Muscle layer of duodenum (tissue), 2 donors: ENCODE data around the gene AFAP1L1.

Source experiments
- H3K27ac ChIP-seq: one replicate; pipeline ENCODE4 v1.7.0; 2013; ENCODE audit warnings: mild to moderate bottlenecking, low read length
- H3K27me3 ChIP-seq: one replicate; pipeline ENCODE4 v1.7.0; 2013; ENCODE audit warnings: low read depth, mild to moderate bottlenecking, control low read depth, low read length
- H3K36me3 ChIP-seq, 2 donors: one replicate each; pipeline ENCODE4 v1.7.0; 2013; ENCODE audit warnings: low read length in 2 of 2, control low read depth in 1 of 2, mild to moderate bottlenecking in 1 of 2; ENCODE audit not compliant: insufficient read depth in 2 of 2, control insufficient read depth in 1 of 2
- H3K4me1 ChIP-seq, 2 donors: one replicate each; pipeline ENCODE4 v1.7.0; 2013; ENCODE audit warnings: low read length in 2 of 2, mild to moderate bottlenecking in 2 of 2, control low read depth in 1 of 2, moderate library complexity in 1 of 2; ENCODE audit not compliant: insufficient read depth in 2 of 2, control insufficient read depth in 1 of 2
- H3K4me3 ChIP-seq, 2 donors: one replicate each; pipeline ENCODE4 v1.7.0; 2013; ENCODE audit warnings: low read length in 2 of 2, low read depth in 1 of 2, mild to moderate bottlenecking in 1 of 2
- H3K9me3 ChIP-seq, 2 donors: one replicate each; pipeline ENCODE4 v1.7.0; 2013; ENCODE audit warnings: low read length in 2 of 2, control low read depth in 1 of 2, mild to moderate bottlenecking in 1 of 2; ENCODE audit not compliant: control insufficient read depth in 1 of 2
- donor health status: healthy.

AFAP1L1 gene

DNA sequence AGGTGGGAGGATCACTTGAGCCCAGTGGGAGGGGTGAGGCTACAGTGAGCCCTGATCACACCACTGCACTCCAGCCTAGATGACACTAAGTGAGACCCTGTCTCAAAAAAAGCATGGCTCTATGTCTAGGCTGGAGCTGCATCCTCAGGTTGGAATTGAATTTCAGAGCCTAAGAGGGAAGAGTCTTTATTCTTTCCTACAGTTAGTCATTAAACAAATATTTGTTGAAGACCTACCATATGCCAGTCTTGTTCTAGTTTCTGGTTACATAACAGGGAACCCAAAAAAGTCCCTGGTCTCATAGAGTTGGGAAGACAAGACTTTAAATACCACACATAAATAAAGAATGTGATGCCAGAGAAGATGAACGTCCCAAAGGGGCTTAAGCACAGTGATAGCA lies 66.7 kb downstream of the AFAP1L1 start:
- Histone ChIP-seq H3K4me1 (no peaks in the 10 kb centered on the region), H3K36me3 (no peaks in the 10 kb centered on the region), H3K9me3 (no peaks in the 10 kb centered on the region), H3K27ac (no peak overlapping the region), H3K27me3 (no peaks in the 10 kb centered on the region), H3K4me3 (no peak overlapping the region)

- H3K27me3 ChIP-seq = no peaks in the 10 kb centered on the region
- H3K36me3 ChIP-seq = peaks cover 0 to 5% of the 10 kb centered on the region in 2 donors
- no peaks in the 10 kb centered on the region for H3K9me3 ChIP-seq
- H3K27ac ChIP-seq = no peak overlapping the region
- peaks cover 0 to 3% of the 10 kb centered on the region in 2 donors for H3K4me1 ChIP-seq
- H3K4me3 ChIP-seq = no peak overlapping the region
Measured at GRCh38 chr5:149340920-149341319, 69.3 kb downstream of the AFAP1L1 start.

DNA sequence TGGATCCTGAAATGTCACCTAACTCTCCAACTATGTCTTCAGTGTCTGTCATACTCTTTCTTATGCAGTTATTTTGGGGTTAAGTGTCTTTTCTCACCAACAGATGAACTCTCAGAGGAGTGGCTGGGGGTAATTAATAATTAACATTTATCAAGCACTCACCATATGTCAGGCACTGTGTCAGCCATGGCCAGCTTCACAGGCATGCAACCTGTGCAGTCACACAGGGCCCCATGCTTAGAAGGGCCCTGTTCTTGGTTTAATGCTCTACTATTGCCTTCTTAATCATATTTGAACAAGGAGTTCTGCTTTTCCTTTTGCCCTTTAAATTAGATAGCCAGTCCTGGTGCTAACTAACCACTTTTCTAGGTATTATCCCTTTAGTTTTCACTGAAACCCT lies 70.2 kb downstream of the AFAP1L1 start:
- peaks cover 0 to 5% of the 10 kb centered on the region in 2 donors for H3K36me3 ChIP-seq
- H3K27ac ChIP-seq = no peak overlapping the region
- H3K4me1 ChIP-seq = peaks cover 0 to 8% of the 10 kb centered on the region in 2 donors
- H3K9me3 ChIP-seq = no peaks in the 10 kb centered on the region
- H3K4me3 ChIP-seq = no peak overlapping the region
- no peaks in the 10 kb centered on the region for H3K27me3 ChIP-seq

GRCh38 chr5:149344151-149344550 lies 72.5 kb downstream of the AFAP1L1 start:
- H3K36me3 ChIP-seq = peaks cover 11 to 20% of the 10 kb centered on the region in 2 donors
- peaks cover 0 to 13% of the 10 kb centered on the region in 2 donors for H3K4me1 ChIP-seq
- no peaks in the 10 kb centered on the region for H3K9me3 ChIP-seq
- H3K4me3 ChIP-seq = peak overlapping the region in 1 of 2 donors; percentile 88
- no peaks in the 10 kb centered on the region for H3K27me3 ChIP-seq
- no peak overlapping the region for H3K27ac ChIP-seq

- no peaks in the 10 kb centered on the region for H3K9me3 ChIP-seq
- H3K27me3 ChIP-seq = no peaks in the 10 kb centered on the region
- H3K36me3 ChIP-seq = peaks cover 19 to 32% of the 10 kb centered on the region in 2 donors
- H3K27ac ChIP-seq = peak within 1 kb of the TSS; percentile 86
- peak within 1 kb of the TSS; percentile 88 to 97 for H3K4me3 ChIP-seq
- peaks cover 0 to 13% of the 10 kb centered on the region in 2 donors for H3K4me1 ChIP-seq
Measured at GRCh38 chr5:149345147-149345891, 73.7 kb downstream of the AFAP1L1 start, which contains the start of gene GRPEL2. TSS of gene GRPEL2 (plus strand) at chr5:149345499. CDS start at chr5:149345540, 41 bp downstream.

- Histone ChIP-seq H3K27me3 (no peaks in the 10 kb centered on the region), H3K27ac (peak overlapping the region; percentile 86), H3K9me3 (no peaks in the 10 kb centered on the region)
Measured at GRCh38 chr5:149345892-149346222, 74.2 kb downstream of the AFAP1L1 start.

GRCh38 chr5:149348518-149348917 lies 76.9 kb downstream of the AFAP1L1 start:
- Histone ChIP-seq H3K4me3 (no peak overlapping the region), H3K36me3 (peaks cover 41 to 46% of the 10 kb centered on the region in 2 donors), H3K27me3 (no peaks in the 10 kb centered on the region), H3K4me1 (peaks cover 0 to 13% of the 10 kb centered on the region in 2 donors), H3K9me3 (no peaks in the 10 kb centered on the region), H3K27ac (no peak overlapping the region)

More at GRCh38 chr5:149345892-149346222, 74.2 kb downstream of the AFAP1L1 start:
- Histone ChIP-seq H3K4me1 (peaks cover 0 to 13% of the 10 kb centered on the region in 2 donors), H3K36me3 (peaks cover 24 to 37% of the 10 kb centered on the region in 2 donors), H3K4me3 (peak overlapping the region; percentile 88 to 97)

GRCh38 chr5:149349382-149349781 lies 77.7 kb downstream of the AFAP1L1 start:
- H3K4me3 ChIP-seq = no peak overlapping the region
- H3K27ac ChIP-seq = no peak overlapping the region
- H3K36me3 ChIP-seq = peaks cover 46 to 51% of the 10 kb centered on the region in 2 donors
- H3K27me3 ChIP-seq = no peaks in the 10 kb centered on the region
- peaks cover 0 to 13% of the 10 kb centered on the region in 2 donors for H3K4me1 ChIP-seq
- H3K9me3 ChIP-seq = no peaks in the 10 kb centered on the region

DNA sequence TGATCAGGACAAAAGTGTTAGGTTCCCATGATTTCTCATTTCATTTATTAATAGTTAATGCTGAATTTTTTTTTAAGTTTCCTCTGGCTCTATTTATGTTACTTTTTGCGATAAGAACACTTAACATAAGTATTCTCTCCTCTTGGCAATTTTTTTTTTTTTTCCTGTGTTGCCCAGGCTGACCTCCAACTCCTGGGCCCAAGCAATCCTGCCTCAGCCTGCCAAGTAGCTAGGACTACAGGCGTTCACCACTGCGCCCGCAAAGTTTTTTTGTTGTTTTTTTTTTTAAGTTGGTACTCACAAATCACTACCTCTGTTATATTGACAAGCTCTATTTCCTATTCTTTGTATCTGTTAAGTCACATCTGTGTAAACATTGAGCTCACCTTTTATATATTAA lies 80.5 kb downstream of the AFAP1L1 start:
- H3K36me3 ChIP-seq = peaks cover 48% of the 10 kb centered on the region in 2 donors
- H3K4me1 ChIP-seq = peaks cover 0 to 6% of the 10 kb centered on the region in 2 donors
- no peak overlapping the region for H3K4me3 ChIP-seq
- H3K27me3 ChIP-seq = no peaks in the 10 kb centered on the region
- no peak overlapping the region for H3K27ac ChIP-seq
- H3K9me3 ChIP-seq = no peaks in the 10 kb centered on the region

GRCh38 chr5:149353911-149354310 lies 82.3 kb downstream of the AFAP1L1 start:
- Histone ChIP-seq H3K27me3 (no peaks in the 10 kb centered on the region), H3K27ac (no peak overlapping the region), H3K36me3 (peaks cover 35 to 40% of the 10 kb centered on the region in 2 donors), H3K4me1 (peaks cover 0 to 11% of the 10 kb centered on the region in 2 donors), H3K9me3 (no peaks in the 10 kb centered on the region), H3K4me3 (no peak overlapping the region)

- H3K27ac ChIP-seq = no peak overlapping the region
- no peak overlapping the region for H3K4me3 ChIP-seq
- H3K4me1 ChIP-seq = peaks cover 0 to 12% of the 10 kb centered on the region in 2 donors
- no peaks in the 10 kb centered on the region for H3K27me3 ChIP-seq
- H3K36me3 ChIP-seq = peaks cover 17 to 25% of the 10 kb centered on the region in 2 donors
- H3K9me3 ChIP-seq = no peaks in the 10 kb centered on the region
Measured at GRCh38 chr5:149355688-149356087, 84.0 kb downstream of the AFAP1L1 start.
